NCI-H748 (cell line): ENCODE results near the gene FCGR1A.
A peak's percentile ranks its signal among the peaks of the same experiment; 100 is the strongest.
"Not testable (repeated sequence)": the region's sequence is repeated elsewhere in the genome, so short reads cannot be mapped to it uniquely, and the experiment has no call there.

Experiments
- DNase-seq: peaks from one replicate; lab custom pipeline; 2025; ENCODE audit not compliant: unreplicated experiment; lab: John Stamatoyannopoulos, UW

The FCGR1A gene

GRCh38 chr1:149782600-149782999, at the start of gene FCGR1A:
TSS of gene FCGR1A (plus strand) at chr1:149782694. CDS start at chr1:149782744, 50 bp downstream.
- not testable (repeated sequence) for DNase-seq

- DNase-seq = not testable (repeated sequence)
Observed at GRCh38 chr1:149732781-149733180, 49.7 kb upstream of the FCGR1A start.

GRCh38 chr1:149734692-149735091, 47.8 kb upstream of the FCGR1A start:
- DNase-seq = not testable (repeated sequence)

GRCh38 chr1:149740148-149740581, 42.3 kb upstream of the FCGR1A start:
- peak; percentile 28 for DNase-seq

- not testable (repeated sequence) for DNase-seq
Observed at GRCh38 chr1:149740590-149741230, 41.8 kb upstream of the FCGR1A start.

- not testable (repeated sequence) for DNase-seq
Observed at GRCh38 chr1:149741914-149742313, 40.6 kb upstream of the FCGR1A start.

- DNase-seq = not testable (repeated sequence)
Observed at GRCh38 chr1:149746463-149747356, 35.8 kb upstream of the FCGR1A start.

- not testable (repeated sequence) for DNase-seq
Observed at GRCh38 chr1:149747359-149748143, 34.9 kb upstream of the FCGR1A start.

GRCh38 chr1:149748144-149748500, 34.4 kb upstream of the FCGR1A start:
- peak; percentile 9 for DNase-seq

GRCh38 chr1:149750562-149750961, 31.9 kb upstream of the FCGR1A start:
- not testable (repeated sequence) for DNase-seq

GRCh38 chr1:149752186-149752585, 30.3 kb upstream of the FCGR1A start:
- not testable (repeated sequence) for DNase-seq

- not testable (repeated sequence) for DNase-seq
Observed at GRCh38 chr1:149753466-149753865, 29.0 kb upstream of the FCGR1A start.

- DNase-seq = not testable (repeated sequence)
Observed at GRCh38 chr1:149755294-149755693, 27.2 kb upstream of the FCGR1A start.

GRCh38 chr1:149762294-149762693, 20.2 kb upstream of the FCGR1A start:
- DNase-seq = not testable (repeated sequence)

GRCh38 chr1:149764087-149764800, 18.2 kb upstream of the FCGR1A start:
- not testable (repeated sequence) for DNase-seq

- not testable (repeated sequence) for DNase-seq
Observed at GRCh38 chr1:149766241-149766640, 16.3 kb upstream of the FCGR1A start.

GRCh38 chr1:149769216-149769615, 13.3 kb upstream of the FCGR1A start:
- DNase-seq = not testable (repeated sequence)

- not testable (repeated sequence) for DNase-seq
Observed at GRCh38 chr1:149770661-149771060, 11.8 kb upstream of the FCGR1A start.

- DNase-seq = not testable (repeated sequence)
Observed at GRCh38 chr1:149771653-149772425, 10.7 kb upstream of the FCGR1A start.
